ENCODE data around the gene SKAP2. TPM values are rescaled to one million over a fixed set of nuclear protein-coding genes. Genes with fewer than 3 reads are reported as not detected.

Gene SKAP2
- total RNA-seq, 1 experiment from 2014 or later = 0.56 TPM

- ChIA-PET POLR2A (ENCODE audit: low non-redundant PET) (interaction anchor here (0.6 kb wide), 1 partner anchor 329 kb away, joined by 4 read pairs; no protein-coding TSS in a partner anchor), CTCF (interaction anchor here (0.6 to 1.9 kb wide), 2 partner anchors 12 to 278 kb away, joined by 3 to 4 read pairs; no protein-coding TSS in a partner anchor)
- H3K27ac ChIP-seq (ENCODE audit: low read depth, low read length, poor library complexity, severe bottlenecking) = no peak overlapping the region
- H3K27me3 ChIP-seq (replicated peaks; ENCODE audit: insufficient read depth, low read depth, low read length, poor library complexity) = peaks cover 91% of the 10 kb centered on the region
- no peak for DNase-seq (ENCODE audit: low spot score)
- intact Hi-C loops (cut with micrococcal nuclease; ENCODE audit: unreplicated experiment) = no loop called here
- no peaks in the 10 kb centered on the region for H3K36me3 ChIP-seq (ENCODE audit: insufficient read depth, low read length, poor library complexity, severe bottlenecking)
- H3K4me1 ChIP-seq (ENCODE audit: insufficient read depth, low read length, poor library complexity, severe bottlenecking) = no peaks in the 10 kb centered on the region
- TF ChIP-seq CTCF (conservative IDR thresholded peaks at IDR 0.05; ENCODE audit: low read depth, low read length) = no peak
- TF ChIP-seq EZH2 (IDR thresholded peaks at IDR 0.05; ENCODE audit: borderline replicate concordance, low read depth, low read length, poor library complexity, severe bottlenecking) = no peak
- no peak overlapping the region for H3K4me3 ChIP-seq (ENCODE audit: low read depth, low read length, poor library complexity, severe bottlenecking)
- H3K9me3 ChIP-seq (ENCODE audit: low read depth, low read length, poor library complexity, severe bottlenecking) = no peaks in the 10 kb centered on the region
- no TSS peak for BruUV-seq (replicated peaks)
Measured at GRCh38 chr7:26655781-26656180, 208.6 kb downstream of the SKAP2 start.

- Histone ChIP-seq H3K36me3 (ENCODE audit: insufficient read depth, low read length, poor library complexity, severe bottlenecking) (no peaks in the 10 kb centered on the region), H3K9me3 (ENCODE audit: low read depth, low read length, poor library complexity, severe bottlenecking) (no peaks in the 10 kb centered on the region), H3K27ac (ENCODE audit: low read depth, low read length, poor library complexity, severe bottlenecking) (no peak overlapping the region), H3K4me3 (ENCODE audit: low read depth, low read length, poor library complexity, severe bottlenecking) (no peak overlapping the region), H3K4me1 (ENCODE audit: insufficient read depth, low read length, poor library complexity, severe bottlenecking) (no peaks in the 10 kb centered on the region), H3K27me3 (replicated peaks; ENCODE audit: insufficient read depth, low read depth, low read length, poor library complexity) (peaks cover 90% of the 10 kb centered on the region)
- DNase-seq (ENCODE audit: low spot score) = no peak
- TF ChIP-seq EZH2 (IDR thresholded peaks at IDR 0.05; ENCODE audit: borderline replicate concordance, low read depth, low read length, poor library complexity, severe bottlenecking) (no peak), CTCF (conservative IDR thresholded peaks at IDR 0.05; ENCODE audit: low read depth, low read length) (no peak)
- intact Hi-C loops (cut with micrococcal nuclease; ENCODE audit: unreplicated experiment) = no loop called here
- BruUV-seq (replicated peaks) = no TSS peak
- ChIA-PET POLR2A (ENCODE audit: low non-redundant PET) (no interaction called here), CTCF (interaction anchor here (0.6 kb wide), 1 partner anchor 802 kb away, joined by 3 read pairs; no protein-coding TSS in a partner anchor)
Measured at GRCh38 chr7:26653430-26654399, 210.7 kb downstream of the SKAP2 start.

- POLR2A ChIA-PET (ENCODE audit: low non-redundant PET) = no interaction called here
- TF ChIP-seq CTCF (conservative IDR thresholded peaks at IDR 0.05; ENCODE audit: low read depth, low read length) (no peak), EZH2 (IDR thresholded peaks at IDR 0.05; ENCODE audit: borderline replicate concordance, low read depth, low read length, poor library complexity, severe bottlenecking) (no peak)
Measured at GRCh38 chr7:26652401-26653100, 211.8 kb downstream of the SKAP2 start.

More at GRCh38 chr7:26652401-26653100, 211.8 kb downstream of the SKAP2 start:
- intact Hi-C loops (cut with micrococcal nuclease; ENCODE audit: unreplicated experiment) = no loop called here
- H3K4me1 ChIP-seq (ENCODE audit: insufficient read depth, low read length, poor library complexity, severe bottlenecking) = no peaks in the 10 kb centered on the region
- H3K27ac ChIP-seq (ENCODE audit: low read depth, low read length, poor library complexity, severe bottlenecking) = no peak overlapping the region
- BruUV-seq (replicated peaks) = no TSS peak
- no peak for DNase-seq (ENCODE audit: low spot score)
- peaks cover 90% of the 10 kb centered on the region for H3K27me3 ChIP-seq (replicated peaks; ENCODE audit: insufficient read depth, low read depth, low read length, poor library complexity)
- H3K4me3 ChIP-seq (ENCODE audit: low read depth, low read length, poor library complexity, severe bottlenecking) = no peak overlapping the region
- CTCF ChIA-PET = no interaction called here
- no peaks in the 10 kb centered on the region for H3K36me3 ChIP-seq (ENCODE audit: insufficient read depth, low read length, poor library complexity, severe bottlenecking)
- H3K9me3 ChIP-seq (ENCODE audit: low read depth, low read length, poor library complexity, severe bottlenecking) = no peaks in the 10 kb centered on the region
